Fibroblast of lung (primary cell): ENCODE data around the gene SYTL3.

Experiments used
- EZH2 ChIP-seq: IDR thresholded peaks from 2 replicates; pipeline ENCODE4 v1.5.1; 2012; ENCODE audit warnings: low read length, control low read depth, mild to moderate bottlenecking; ENCODE audit errors: missing control alignments
- TF ChIP-seq, protein P1 (sequence below), 2 donors: IDR thresholded peaks in 1 of 2; conservative IDR thresholded peaks in 1 of 2; 1 replicate in 1 of 2; 2 replicates in 1 of 2; pipeline ENCODE4 v1.5.1; 2011 to 2012; ENCODE audit warnings: low read length in 2 of 2, control low read depth in 1 of 2, inconsistent platforms in 1 of 2, low read depth in 1 of 2, mild to moderate bottlenecking in 1 of 2

DNA sequence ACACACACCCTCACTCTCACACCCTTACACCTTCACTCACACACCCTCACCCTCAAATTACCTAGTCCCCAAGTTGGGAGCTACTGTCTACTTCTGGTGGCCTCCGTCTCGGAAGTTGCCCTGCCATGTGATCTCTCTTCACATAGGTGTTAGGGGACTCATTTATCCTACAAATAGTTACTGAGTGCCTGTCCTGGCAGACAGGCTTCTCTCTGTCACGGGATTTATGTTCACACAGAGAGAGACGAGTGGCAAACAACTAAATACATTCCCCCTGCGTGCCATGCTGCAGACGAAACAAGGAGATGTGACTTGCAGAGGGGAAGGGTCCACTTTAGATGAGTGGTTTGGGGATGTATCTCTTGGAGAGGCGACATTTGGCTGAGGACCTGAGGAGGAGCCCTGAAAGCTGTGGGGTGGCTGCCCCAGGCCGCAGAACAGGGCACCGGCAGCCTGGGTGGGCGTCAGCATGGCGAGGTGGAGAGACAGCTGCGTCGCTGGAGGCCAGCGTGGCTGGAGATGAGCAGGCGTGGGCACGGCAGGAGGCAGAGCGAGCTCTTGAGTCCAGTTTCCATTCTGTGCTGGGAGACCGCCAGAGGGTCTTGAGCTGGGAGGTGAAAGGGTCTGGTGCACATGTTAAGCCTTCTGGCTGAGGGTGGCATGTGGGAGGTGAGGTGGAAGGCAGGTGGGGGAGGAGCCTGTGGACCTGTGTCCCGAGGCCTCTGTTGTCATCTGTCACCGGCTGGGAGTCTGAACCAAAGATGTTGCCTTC lies 22.5 kb upstream of the SYTL3 start:
- TF ChIP-seq, protein P1, sequence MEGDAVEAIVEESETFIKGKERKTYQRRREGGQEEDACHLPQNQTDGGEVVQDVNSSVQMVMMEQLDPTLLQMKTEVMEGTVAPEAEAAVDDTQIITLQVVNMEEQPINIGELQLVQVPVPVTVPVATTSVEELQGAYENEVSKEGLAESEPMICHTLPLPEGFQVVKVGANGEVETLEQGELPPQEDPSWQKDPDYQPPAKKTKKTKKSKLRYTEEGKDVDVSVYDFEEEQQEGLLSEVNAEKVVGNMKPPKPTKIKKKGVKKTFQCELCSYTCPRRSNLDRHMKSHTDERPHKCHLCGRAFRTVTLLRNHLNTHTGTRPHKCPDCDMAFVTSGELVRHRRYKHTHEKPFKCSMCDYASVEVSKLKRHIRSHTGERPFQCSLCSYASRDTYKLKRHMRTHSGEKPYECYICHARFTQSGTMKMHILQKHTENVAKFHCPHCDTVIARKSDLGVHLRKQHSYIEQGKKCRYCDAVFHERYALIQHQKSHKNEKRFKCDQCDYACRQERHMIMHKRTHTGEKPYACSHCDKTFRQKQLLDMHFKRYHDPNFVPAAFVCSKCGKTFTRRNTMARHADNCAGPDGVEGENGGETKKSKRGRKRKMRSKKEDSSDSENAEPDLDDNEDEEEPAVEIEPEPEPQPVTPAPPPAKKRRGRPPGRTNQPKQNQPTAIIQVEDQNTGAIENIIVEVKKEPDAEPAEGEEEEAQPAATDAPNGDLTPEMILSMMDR (conservative IDR thresholded peaks at IDR 0.05 in 1 of 2, IDR thresholded peaks at IDR 0.05 in 1 of 2; ENCODE audit: low read depth in 1 of 2, low read length in 2 of 2), result no peak
- no peak for TF ChIP-seq EZH2
